Muscle of back (tissue), 13 donors: Measurements from ENCODE around the gene ZNF846. TPM values are rescaled to one million over a fixed set of nuclear protein-coding genes. Genes with fewer than 3 reads are reported as not detected.
A peak's percentile ranks its signal among the peaks of the same experiment; 100 is the strongest.
"Not testable (repeated sequence)": the region's sequence is repeated elsewhere in the genome, so short reads cannot be mapped to it uniquely, and the experiment has no call there.

ENCODE experiments used
- DNase-seq, 3 donors: peaks; one replicate each; pipeline versions ENCODE4 v3.0.0 to v3.0.0-alpha.2; 2013
- long read RNA-seq, 9 donors: transcript quantifications; one replicate each; lab custom pipeline, GENCODE V29; 2026
- polyA plus RNA-seq, 10 donors: library from polyadenylated mRNA; unstranded; fragments of 120-200 nt; gene quantifications; one replicate each; pipeline ENCODE4 v1.2.1, GENCODE V29; 2013; ENCODE audit not compliant: insufficient read length in 10 of 10

The ZNF846 gene
- 10 to 100 TPM in 5 of 10 donors, 1 to 10 TPM in 5; 5.1 to 15.0 (median 9.5) TPM for polyA plus RNA-seq
- long read RNA-seq, donor 1 = 0 reads
- long read RNA-seq, donor 2, partial matches to known transcripts = 0 of 1 reads
- long read RNA-seq, donor 2, other reads (novel, unspliced or antisense) = 0 of 1 reads
- long read RNA-seq, donor 3 = 0 reads
- long read RNA-seq, donor 4 = 0 reads
- long read RNA-seq, donor 5 = 0 reads
- long read RNA-seq, donor 6, partial matches to known transcripts = 0 of 2 reads
- long read RNA-seq, donor 6, other reads (novel, unspliced or antisense) = 0 of 2 reads
- long read RNA-seq, donor 7 = 0 reads
- long read RNA-seq, donor 8, partial matches to known transcripts = 0 of 1 reads
- long read RNA-seq, donor 8, other reads (novel, unspliced or antisense) = 0 of 1 reads
- long read RNA-seq, donor 9 = 0 reads

DNA sequence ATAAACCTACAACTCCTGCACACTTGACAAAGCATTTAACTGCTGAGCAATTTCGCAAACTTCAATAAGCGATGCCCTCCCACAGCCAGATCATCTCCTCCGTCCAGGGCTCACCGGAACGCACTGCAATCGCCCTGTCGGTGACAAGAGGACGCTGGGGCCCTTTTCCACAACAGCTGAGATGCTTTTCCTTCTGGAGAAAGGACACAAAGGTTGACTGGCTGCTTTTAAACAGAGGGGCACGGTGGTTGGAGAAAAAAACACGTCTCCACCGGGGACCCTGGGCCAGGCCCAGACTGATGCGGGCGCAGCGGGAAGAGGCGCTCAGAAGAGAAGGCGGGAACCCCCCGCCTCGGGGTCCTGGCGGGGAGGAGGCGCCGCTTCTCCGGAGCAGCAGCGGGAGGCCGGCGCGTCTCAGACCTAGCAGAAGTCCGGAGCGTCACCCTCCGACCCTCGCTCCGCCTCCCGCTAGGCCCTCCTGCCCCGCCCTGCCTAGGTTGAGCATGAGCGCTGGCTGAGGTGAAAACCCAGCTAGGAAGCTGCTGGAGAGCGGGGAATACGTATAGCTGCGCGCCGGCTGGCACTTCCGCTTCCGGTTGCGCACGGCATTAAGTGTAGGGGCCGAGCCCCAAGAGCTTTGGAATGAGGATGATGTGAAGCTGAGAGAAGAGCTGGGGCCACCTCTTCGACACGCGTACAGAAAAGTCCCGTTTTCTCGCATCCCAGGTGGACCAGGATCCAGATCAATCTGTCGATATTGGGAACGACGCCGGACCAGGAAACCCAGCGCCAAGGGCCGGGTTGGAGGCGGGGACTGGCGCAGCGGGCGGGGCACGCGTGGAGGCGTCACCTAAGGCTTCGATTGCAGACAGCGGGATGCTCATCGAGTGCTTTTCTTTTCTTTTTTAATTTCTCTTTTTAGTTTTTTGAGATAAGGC lies at the start of gene ZNF846:
TSS of gene ZNF846 (minus strand) at position 564 of the 938 bp plus-strand sequence. CDS start 3,788 bp downstream, outside the sequence.
- DNase-seq = peak; percentile 95 to 99 (median 96)

DNA sequence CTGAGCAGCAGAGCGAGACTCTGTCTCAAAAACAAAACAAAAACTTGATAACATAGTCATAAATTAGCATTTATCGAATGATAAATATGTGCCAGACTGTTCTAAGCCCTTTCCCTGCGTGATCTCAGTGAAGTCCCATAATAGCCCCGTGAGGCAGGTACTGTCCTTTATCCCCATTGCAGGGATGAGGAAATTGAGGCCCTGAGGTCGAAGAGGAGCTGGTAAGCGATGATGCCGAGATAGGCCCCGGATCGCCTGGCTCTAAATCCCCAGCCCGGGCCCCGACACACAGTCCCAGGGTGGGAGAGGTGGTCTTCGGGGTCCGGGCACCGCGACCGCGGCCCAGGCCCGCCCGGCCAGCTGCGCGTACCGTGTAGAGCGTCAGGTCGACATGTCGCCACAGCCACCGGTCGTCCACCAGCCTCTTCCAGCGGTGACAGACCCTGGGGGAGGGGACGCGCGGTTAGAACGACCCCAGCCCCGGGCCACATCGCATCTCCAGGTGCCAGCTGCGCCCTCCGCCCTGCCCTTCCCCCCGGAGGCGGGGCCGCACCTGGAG lies 49.7 kb upstream of the ZNF846 start:
- no peak for DNase-seq

DNA sequence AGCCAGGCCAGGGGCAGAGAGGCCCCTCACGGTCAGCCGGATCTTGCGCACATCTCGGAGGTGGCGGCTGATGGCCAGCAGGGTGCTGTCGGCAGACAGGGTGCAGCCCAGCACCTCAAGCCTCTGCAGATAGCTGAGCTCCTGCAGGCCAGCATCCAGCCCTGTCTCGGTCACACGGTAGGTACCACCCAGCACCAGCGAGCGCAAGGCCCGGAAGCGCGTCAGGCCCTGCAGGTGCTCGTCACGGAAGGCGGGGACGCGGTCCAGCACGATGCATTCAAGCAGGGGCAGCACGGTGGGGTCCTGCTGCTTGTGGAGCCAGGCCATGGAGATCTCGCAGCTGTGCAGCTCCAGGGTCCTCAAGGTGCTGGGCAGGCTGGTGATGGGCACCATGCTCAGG lies 42.6 kb upstream of the ZNF846 start:
- DNase-seq = no peak

DNA sequence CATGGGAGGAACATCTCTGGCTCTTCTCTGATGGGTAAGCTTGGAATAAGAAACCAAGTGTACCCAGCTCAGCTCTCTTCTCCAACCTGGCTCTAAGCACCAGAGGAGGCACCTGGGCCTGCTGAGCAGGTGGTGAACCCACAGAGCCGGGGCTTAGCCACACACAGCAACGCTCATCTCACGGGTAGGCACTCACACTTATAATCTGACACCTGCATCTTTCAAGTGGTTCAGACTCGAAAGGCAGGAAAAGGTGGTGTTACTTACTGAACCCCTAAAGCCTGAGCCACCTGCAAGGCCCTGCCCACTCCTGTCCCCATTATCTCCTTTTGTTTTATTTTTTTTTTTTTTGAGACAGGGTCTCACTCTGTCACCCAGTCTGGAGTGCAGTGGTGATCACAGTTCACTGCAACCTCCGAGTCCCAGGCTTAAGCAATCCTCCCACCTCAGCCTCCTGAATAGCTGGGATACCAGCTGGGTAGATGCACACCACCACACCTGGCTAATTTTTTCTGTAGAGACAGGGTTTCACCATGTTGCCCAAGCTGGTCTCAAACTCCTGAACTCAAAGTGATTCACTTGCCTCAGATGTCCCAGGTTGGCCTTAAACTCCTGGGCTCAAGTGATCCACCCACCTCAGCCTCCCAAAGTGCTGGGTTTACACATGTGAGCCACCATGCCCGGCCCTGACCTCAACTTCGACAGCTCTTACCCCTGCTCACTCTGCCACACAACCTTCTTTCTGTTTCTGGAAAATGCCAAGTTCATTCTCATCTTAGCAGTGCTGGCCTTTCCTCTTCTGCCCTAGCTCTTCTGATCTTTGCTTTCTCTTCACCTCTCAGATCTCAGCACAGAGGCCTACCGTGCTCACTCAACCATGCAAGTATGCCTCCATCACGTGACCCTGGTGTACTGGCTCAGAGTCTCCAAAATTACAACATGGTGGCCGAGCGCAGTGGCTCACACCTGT lies 40.6 kb upstream of the ZNF846 start:
- no peak for DNase-seq

DNA sequence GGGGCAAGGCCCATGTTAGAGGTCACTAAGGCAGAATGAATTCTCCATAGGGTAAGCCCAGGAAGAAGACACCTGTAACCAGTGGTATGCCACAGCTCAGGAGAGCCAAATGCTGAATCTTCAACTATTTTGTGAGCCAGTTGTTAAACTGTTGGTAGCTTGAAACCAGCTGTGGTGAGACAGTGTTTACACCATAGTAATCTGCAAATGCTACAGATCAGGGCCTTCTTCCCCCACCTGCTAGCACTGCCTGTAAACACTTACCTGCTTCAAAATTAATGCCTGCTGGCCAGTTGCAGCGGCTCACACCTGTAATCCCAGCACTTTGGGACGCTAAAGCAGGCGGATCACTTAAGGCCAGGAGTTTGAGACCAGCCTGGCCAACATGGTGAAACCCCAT lies 38.3 kb upstream of the ZNF846 start:
- no peak for DNase-seq

DNA sequence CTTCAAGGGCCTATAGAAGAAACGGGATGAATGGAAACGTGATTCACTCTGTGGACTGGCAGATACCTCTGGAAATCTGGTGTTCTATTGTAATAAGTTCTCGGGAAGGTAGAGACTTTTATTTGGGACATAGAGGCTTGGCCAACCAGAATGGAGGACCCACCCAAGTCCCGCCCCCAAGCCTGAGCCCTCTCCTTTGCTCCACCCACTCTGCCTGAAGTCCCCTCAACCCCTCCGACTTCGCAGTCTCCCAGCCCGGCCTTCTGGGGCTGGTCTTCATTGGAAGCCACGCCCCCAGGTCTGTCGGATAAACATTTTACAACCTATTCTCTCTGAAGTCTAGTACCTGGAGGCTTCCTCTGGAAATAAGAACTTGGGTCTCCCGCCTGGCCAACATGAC lies 33.4 kb upstream of the ZNF846 start:
- DNase-seq = no peak

DNA sequence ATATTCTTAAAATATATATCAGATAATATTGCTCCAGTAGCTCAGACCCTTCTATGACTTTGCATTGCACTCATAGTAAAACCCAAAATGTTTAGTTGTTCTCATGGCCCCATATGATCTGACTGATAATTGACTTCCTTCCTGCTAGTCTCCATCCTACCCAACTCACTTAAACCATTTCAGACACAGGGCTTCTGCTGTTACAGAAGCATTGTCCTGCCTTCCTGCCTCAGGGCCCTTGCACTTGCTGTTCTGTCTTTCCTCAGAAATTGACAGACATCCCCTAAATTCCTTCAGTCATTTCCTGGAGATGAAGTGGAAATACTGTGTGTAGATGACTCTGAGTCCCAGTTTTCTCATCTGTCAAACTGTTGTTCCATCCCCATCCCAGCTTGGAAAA lies 30.6 kb upstream of the ZNF846 start:
- no peak for DNase-seq

DNA sequence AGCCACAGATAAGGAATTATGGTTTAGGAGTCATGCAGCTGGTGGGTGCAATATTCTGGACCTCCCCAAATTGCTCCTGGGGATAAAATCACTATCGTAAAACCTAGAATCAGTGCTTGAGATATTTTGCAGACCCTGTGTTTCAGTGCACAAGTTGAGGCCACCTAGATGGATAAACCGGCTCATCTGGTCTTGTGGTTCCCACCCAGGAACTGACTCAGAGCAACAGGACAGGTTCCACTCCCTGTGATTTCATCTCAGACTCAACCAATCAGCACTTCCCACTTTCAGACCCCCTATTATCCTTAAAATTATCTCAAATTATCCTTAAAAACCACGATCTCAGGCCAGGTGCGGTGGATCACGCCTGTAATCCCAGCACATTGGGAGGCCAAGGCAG lies 29.3 kb upstream of the ZNF846 start:
- DNase-seq = no peak

DNA sequence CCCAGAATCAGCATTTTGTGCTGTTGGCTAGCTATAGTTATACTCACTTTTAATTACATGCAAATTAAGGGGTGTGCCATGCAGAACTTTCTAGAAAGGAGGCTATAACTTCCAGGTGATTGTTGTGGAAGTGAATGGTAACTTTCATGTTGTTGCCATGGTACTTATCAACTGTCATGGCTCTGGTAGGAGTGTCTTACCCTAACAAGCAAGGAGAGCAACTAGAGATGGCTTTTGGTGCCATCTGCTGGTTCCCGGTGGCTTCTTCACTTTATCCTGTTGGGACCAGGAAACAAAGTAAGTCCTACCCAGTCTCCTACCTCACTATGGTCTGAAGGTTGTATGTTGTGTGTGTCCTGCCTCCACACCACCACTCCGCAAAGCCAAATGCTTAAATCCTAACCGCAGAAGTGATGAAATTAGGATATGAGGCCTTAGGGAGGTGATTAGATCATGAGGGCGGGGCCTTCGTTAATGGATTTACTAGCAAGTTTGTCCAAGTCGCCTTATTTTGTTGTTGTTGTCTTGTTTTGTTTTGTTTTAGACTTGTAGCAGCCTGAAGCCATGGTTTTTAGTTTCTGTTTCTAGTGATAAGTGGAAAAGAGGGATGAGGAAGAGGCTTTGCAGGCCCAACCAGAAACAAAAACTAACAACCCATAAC lies 27.7 kb upstream of the ZNF846 start:
- peak; percentile 81 to 92 (median 85) for DNase-seq

DNA sequence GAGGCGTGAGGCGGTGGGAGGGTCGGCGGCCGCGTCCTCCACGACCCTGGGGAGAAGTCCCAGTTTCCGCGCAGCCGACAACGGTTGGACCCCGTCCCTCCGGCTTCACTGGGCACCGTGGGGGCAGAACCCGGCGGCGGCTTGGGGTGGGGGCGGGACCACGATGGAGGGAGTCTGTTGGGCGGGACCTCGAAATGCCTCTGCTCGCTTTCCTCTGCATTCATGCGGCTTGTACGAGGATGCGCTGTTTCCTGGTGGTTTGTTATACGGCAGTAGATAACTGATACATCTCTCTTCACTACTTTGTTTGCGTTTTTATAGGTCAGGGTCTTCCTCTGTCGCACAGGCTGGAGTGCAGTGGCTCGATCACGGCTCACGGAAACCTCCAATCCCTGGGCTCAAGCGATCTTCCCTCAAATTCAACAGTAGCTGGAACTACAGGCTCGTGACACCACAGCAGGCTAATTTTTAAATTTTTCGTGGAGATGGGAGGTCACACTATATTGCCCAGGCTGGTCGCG lies 24.6 kb upstream of the ZNF846 start:
- peak in 1 of 3 donors; percentile 39 for DNase-seq

DNA sequence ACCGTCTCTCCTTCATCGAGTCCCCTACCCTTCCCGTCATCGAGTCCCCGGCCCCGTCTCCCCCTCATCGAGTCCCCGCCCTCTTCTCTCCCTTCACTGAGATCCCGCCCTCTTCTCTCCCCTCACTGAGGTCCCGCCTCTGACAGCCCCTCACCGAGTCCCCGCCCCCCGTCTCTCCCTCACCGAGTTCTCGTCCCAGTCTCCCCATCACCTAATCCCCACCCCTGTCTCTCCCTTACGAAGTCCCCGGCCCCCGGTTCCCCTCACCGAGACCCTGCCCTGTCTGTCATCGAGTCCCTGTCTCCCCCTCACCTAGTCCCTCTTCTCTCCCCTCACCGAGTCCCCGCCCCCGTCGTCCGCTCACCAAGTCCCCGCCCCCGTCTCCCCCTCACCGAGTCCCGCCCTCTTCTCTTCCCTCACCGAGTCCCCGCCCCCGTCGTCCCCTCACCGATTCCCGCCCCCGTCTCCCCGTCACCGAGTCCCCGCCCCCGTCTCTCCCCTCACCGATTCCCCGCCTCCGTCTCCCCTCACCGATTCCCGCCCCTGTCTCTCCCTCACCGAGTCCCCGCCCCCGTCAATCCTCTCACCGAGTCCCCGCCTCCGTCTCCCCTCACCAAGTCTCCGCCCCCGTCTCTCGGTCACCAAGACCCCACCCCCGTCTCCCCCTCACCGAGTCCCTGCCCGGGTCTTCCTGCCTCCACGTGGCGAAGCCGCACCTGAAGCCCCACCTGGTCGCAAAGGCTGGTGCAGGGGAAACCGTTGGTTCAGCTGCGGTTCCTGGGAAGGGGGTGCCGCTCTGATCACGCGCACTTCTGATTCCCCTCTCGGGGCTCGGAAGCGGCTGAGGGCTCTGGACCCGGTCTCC lies 23.9 kb upstream of the ZNF846 start:
- peak; percentile 93 to 97 (median 95) for DNase-seq

DNA sequence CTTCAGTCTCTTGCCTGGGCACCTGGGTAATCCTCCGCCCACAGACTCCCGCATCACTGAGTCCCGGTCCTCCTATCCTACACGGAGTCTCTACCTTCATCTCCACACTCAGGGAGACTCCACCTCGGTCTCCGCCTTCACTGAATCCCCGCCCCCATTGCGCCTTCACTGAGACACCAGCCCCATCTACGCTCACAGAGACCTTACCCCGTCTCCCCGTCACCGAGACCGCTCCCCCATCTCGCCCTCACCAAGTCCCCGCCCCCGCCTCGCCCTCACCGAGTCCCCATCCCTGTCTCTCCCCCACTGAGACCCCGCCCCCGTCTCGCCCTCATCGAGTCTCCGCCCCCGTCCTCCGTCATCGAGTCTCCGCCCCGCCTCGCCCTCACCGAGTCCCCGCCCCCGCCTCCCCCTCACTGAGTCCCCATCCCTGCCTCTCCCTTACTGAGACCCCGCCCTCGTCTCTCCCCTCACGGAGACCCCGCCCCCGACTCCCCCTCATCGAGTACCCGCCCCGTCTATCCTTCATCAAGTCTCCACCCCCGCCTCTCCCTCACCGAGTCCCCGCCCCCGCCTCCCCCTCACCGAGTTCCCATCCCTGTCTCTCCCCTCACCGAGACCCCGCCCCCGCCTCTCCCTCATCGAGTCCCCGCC lies 23.1 kb upstream of the ZNF846 start:
- peak; percentile 95 to 96 (median 95) for DNase-seq

DNA sequence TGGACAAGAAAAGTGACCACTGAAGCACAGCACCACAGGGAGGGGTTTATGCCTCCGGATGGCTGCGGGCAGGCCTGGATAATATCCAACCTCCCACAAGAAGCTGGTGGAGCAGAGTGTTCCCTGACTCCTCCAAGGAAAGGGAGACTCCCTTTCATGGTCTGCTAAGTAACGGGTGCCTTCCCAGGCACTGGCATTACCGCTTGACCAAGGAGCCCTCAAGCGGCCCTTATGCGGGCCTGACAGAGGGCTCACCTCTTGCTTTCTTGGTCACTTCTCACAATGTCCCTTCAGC lies 22.5 kb upstream of the ZNF846 start:
- not testable (repeated sequence) for DNase-seq

DNA sequence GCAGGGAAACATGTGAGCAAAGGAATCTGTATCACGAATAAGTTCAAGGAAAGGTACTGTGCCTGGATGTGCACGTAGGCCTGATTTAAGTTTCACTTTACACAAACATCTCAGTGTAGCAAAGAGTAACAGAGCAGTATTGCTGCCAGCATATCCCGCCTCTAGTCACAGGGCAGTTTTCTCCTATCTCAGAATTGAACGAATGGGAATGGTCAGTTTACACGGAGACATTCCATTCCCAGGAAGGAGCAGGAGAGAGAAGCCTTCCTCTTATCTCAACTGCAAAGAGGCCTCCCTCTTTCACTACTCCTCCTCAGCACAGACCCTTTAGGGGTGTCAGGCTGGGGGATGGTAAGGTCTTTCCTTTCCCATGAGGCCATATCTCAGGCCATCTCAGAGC lies 21.0 kb upstream of the ZNF846 start:
- DNase-seq = not testable (repeated sequence)

DNA sequence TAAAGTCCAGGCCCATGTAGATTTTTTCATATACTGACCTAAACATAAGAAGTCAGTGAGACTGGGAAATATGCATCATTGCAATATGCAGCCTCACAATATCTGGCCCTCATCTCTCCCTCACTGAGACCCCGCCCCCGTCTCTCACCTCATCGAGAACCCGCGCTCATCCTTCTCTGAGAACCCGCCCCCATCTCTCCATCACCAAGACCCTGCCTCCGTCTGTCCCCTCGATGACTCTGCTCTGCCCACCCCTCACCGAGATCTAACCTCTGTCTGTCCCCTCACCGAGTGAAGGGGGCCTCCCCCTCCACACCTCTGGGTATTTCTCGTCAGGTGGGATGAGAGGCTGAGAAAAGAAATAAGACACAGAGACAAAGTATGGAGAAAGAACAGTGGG lies 20.5 kb upstream of the ZNF846 start:
- no peak for DNase-seq

DNA sequence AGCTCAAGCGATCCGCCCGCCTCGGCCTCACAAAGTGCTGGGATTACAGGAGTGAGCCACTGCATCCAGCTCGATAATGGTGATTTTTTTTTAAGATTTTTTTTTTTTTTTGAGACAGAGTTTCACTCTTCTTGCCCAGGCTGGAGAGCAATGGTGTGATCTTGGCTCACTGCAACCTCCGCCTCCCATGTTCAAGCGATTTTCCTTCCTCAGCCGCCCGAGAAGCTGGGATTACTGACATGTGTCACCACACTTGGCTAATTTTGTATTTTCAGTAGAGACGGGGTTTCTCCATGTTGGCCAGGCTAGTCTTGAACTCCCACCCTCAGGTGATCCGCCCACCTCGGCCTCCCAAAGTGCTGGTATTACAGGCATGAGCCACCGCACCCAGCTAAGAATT lies 20.1 kb upstream of the ZNF846 start:
- not testable (repeated sequence) for DNase-seq

DNA sequence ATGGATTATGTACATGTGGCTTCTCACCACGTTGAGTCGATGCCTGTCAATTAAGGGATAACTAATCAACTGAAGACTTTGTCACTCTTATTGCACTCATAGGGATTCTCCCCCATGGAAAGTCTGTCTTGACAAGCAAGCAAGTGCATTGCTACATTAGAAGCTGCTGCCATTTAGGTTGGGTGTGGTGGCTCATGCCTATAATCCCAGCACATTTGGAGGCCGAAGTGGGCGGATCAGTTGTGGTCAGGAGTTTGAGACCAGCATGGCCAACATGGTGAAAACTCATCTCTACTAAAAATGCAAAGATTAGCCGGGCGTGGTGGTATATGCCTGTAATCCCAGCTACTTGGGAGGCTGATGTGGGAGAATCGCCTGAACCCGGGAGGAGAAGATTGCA lies 18.3 kb upstream of the ZNF846 start:
- no peak for DNase-seq

DNA sequence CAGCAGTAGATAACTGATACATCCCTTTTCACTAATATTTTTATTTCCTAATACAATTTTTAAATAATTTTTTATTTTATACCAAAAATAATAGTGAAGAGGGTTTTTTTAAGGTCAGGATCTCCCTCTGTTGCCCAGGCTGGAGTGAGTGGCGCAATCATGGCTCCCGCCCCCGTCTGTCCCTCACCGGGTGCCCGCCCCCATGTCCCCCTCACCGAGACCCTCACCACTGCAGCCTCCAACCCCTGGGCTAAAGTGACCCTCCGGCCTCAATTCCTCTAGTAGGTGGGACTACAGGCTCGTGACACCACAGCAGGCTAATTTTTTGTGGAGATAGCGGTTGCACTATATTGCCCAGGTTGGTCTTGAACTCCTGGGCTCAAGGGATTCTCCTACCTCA lies 17.8 kb upstream of the ZNF846 start:
- no peak for DNase-seq
